GM18526 (cell line): Measurements from ENCODE around the gene FNDC3B.

Experiments used
- POLR2A ChIP-seq: IDR thresholded peaks from 3 replicates; pipeline ENCODE4 v1.6.1; 2011; ENCODE audit not compliant: insufficient read length; ENCODE audit errors: extremely low read depth

The FNDC3B gene

DNA sequence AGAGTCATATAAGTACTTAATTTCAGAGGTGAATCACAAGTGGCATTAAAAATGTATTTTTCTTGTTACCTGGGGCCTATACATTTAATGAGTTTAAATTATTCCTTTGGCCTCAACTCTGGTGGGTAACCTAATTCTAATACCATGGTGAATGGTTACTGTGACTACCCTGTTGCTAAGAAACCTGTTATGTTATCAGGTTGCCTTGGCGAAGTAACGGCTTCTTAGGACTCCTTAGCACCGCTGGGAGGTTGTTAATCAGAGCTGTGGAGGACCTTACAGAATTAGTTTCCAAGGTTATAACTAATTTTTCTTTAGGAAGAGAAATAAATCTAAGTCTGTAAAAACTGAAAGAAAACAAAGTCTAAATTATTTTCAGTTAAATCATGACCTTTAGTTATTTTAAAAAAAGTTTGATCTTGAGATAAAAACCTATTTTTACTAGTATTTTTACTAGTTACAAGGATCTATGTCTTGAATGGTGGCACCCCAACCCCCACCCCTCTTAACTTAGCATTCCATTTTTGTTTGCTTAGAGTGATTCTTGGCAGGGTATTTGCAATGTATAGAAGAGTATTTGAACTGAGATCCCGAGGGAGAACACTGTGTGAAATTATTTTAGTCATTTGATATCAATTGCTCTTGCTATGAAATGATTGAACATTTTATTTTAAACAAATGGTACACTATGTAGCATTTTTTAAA lies 155.5 kb downstream of the FNDC3B start:
- no peak for TF ChIP-seq POLR2A

DNA sequence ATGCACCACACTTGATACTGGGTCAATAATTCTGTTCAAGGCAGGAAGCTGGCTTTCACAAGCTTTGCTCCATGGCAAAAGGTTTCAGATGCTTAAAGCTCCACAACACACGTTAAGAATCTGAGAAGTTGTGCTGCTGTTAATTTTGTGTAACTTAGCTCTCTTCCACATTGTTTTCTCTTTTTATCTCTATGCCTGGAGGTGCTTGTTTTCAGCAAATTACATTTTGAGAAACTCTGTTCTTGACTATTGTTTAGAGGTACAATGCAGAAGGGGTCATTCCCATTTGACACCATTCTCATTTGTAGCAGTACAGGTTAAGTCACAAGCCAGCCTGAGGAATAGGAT lies 156.0 kb downstream of the FNDC3B start:
- no peak for TF ChIP-seq POLR2A

DNA sequence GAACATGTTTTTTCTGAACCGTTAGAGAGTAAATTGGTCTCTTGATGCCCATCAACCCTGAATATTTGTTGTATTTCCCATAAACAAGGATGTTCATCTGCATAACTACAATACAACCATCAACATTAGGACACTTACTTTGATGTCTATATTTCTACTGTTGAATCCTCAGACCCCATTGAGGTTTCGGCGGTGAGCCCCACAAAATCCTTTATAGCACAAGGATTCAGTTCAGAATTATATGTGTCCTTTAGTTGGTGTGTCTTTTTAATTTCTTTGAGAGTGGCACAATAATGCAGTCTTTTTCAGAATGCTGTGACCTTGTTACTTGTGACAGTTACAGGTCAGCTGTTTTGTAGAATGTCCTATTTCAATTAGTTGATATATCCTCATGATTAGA lies 158.0 kb downstream of the FNDC3B start:
- TF ChIP-seq POLR2A = no peak

DNA sequence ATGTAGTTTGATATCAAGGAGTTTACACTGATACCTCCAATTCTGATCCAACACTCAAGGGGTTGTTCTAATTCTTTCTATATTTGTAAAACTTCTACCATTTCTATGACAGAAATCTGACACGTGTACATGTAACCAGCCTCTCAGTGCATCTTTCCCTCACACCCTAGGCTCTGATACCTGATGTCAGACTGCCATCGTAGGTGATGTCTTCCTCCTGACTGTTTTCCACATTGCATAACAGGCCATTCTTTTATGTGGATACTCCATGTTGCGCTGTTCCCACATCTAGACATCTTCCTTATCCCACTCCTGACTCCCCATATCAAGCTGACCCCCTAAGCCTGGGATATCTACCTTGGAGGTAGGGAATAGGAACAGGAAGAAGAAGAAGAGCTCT lies 159.1 kb downstream of the FNDC3B start:
- no peak for TF ChIP-seq POLR2A

DNA sequence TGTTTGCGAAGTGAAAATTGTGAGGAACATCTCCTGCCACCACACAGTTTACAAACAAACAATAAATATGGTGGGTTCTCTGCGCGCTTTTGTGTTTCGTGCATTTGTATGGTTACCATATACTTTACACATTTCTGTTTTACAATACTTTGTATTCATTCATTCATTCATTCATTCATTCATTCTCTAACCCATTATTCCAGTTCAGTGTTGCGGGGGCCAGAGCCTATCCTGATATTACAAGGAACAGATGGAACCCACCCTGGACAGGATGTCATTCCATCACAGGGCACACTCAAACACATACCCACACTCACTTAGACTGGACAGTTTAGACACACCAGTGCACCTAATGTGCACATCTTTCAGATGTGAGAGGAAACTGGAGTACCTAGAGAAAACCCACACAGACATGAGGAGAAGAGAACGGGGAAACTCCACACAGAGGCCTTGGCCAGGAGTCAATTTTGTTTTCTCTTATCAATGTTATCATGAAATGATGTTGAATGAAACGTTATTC lies 160.5 kb downstream of the FNDC3B start:
- no peak for TF ChIP-seq POLR2A

DNA sequence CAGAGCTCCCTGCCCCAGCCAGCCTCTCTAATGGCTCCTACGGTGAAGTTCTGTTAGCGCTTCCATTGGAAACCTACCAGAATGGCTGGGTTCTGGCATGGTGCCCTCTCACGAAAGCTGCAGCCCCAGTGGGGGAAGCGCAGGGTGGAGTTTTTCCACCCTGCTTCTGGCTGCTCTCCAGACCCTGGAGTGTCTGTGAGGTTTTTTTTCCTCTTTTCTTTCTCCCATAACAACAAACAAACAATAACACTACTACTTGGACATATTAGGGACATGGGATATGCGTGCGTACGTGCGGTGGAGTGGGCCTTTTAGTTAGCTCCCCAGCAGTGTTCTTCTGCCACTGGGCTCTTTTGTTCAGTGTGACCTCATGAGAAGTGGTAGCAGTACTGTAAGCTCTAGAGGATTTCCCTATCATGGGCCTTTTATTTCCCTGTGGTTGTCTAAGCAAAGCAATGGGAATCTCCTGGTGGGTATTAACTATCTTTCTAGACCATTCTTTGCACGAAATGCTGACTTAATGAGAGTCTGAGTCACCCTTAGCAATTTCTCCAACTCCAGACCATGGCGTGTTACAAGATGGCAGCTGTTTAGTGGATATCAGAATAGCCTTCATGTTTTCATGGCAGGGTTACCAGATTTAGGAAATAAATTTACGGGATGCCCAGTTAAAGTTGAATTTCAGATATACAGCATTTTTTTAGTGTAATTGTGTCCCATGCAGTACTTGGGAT lies 161.9 kb downstream of the FNDC3B start:
- TF ChIP-seq POLR2A = no peak

- no peak for TF ChIP-seq POLR2A
Measured at GRCh38 chr3:172201870-172202236, 162.5 kb downstream of the FNDC3B start.

DNA sequence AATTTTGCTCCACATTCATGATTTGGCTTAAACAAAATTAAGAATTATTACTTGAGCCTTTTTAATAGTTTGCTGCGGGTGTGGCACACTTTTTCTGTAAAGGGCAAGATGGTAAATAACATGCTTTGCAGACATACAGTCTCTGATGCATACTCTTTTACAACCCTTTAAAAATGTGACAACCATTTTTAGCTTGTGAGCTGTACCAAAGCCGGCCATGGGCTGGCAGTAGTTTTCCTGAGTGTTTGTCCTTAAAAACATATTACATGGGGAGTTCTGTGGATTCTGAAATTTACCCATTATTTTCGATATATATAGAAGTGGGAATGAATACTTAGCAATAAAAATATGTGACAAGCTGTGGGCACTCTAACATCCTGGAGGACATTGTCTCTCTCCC lies 163.4 kb downstream of the FNDC3B start:
- TF ChIP-seq POLR2A = no peak

DNA sequence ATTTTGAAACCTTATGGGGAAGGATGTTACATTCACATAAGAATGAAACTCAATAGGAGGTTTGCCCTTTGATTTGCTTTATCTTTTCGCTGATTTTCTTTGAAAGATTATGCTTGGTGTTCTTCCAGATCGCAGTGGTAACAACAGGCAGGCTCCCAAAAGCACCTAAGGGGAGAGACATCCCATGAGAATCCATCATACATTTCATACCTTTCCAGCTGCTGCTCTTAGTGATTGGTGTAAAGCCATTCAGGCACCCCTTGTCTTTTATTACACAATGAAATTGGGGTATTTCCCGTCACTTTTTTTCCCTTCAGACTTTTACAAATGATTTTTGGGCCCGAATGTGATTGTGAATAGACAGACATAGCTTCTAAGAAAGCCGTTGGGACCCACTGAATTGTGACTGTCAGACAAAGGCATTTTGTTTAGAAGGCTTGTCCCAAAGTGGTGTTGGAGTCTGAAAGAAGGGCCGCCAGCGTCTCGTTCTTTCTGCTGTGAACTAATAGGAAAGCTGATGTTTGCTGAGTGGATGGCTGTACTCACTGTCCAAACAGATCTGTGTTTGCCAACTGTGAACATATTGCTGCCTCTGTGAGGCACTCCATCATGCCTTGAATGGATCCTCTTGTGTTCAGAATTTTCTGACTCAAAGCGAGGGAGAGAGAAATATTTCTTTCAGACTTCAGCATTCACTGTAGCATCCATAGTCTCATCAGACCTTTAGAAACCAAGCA lies 164.3 kb downstream of the FNDC3B start:
- TF ChIP-seq POLR2A = no peak

DNA sequence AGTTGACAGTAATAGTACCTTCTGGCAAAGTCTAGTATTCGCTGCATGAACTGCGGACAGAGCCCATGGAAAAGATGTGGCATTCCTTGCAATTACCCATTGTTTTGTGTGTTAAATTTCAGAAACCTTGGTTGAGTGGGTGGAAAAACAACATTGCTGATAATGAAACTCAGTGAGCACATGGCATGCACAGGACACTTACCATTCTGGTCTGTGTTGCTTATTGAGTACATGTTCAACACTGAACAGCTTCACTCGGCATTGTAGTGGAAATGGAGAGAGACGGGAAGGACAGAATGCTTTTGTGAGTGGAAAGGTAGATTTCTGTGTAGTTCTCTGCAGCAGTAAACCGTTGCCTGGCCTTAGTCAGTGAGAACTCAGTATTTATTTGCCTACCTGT lies 165.3 kb downstream of the FNDC3B start:
- TF ChIP-seq POLR2A = no peak

DNA sequence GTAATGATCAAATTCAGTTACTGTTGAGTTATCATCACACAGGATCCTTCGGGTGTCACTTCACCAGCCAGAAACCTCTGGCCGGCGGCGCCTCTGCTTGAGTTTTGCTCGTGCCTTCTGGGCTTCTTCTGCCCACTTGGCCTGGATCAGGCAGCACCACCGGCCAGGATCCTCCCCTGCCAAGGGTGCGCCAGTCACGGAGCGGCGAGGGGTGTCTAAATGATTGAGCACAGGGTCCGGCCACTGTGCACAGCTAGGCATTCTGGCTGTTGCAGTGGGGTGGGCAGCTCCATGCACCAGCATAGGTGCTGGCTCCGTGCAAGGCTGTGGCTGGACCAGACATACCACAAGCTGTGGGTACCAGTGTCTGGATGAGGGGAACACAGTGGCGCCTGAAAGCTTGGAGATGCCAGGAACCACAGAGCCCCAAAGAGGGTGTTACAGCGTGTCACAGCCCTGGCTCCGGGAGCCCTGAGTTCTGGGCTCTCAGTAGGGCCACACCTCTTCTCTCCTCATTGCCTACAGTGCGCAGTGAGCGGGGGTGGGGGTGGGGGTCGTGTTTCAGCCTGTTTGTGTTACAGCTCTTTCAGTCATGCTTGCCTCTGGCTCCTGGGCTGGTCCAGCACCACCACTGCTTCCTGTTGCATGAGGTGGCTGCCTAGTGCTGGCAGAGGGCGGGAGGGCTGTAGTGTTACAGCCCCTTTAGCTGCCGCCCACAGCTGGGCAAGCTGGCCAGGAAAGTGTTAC lies 169.4 kb downstream of the FNDC3B start:
- TF ChIP-seq POLR2A = no peak

- TF ChIP-seq POLR2A = no peak
Measured at GRCh38 chr3:172209333-172210321, 170.2 kb downstream of the FNDC3B start.

DNA sequence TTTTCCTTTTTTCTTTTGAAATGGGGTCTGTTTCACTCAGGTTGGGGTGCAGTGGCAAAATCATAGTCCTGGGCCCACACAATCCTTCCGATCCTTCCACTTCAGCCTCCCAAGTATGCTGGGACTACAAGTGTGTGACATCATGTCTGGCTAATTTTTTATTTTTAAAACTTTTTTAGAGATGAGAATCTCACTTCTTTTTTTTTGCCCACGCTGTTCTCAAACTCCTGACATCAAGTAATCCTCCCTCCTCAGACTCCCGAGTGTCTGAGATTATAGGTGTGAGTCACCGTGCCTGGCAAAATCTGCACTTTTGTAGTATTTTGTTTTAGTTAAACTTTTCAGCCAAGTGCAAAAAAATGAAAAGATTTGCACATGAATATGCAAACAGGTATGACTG lies 171.0 kb downstream of the FNDC3B start:
- TF ChIP-seq POLR2A = no peak

- no peak for TF ChIP-seq POLR2A
Measured at GRCh38 chr3:172211123-172211522, 171.7 kb downstream of the FNDC3B start.
